Activated CD4-positive, alpha-beta memory T cell treated with anti-CD3 and anti-CD28 coated beads for 36 hours (primary cell): ENCODE results near the gene SHISA7. TPM values are rescaled to one million over a fixed set of nuclear protein-coding genes. Genes with fewer than 3 reads are reported as not detected.

ENCODE experiments used
- CTCF ChIA-PET: fragments of 350-600 bp; sonication (Branson Sonifier 250); formaldehyde crosslinking; loops from one replicate; lab custom pipeline; 2021; ENCODE audit warnings: antibody characterized with exemption, inconsistent platforms; lab: Charles Lee
- POLR2A ChIA-PET: fragments of 350-600 bp; sonication (Branson Sonifier 250); formaldehyde crosslinking; loops from one replicate; lab custom pipeline; 2021; ENCODE audit warnings: antibody characterized with exemption; lab: Charles Lee
- DNase-seq: peaks from one replicate; pipeline ENCODE4 v3.0.0-alpha.2; 2020
- H3K27ac Mint-ChIP-seq: one replicate; pipeline ENCODE4 v1.8.0; 2021; ENCODE audit warnings: mixed read lengths
- H3K27me3 Mint-ChIP-seq: one replicate; pipeline ENCODE4 v1.8.0; 2021; ENCODE audit warnings: mixed read lengths
- H3K36me3 Mint-ChIP-seq: one replicate; pipeline ENCODE4 v1.8.0; 2021; ENCODE audit warnings: mixed read lengths
- H3K4me1 Mint-ChIP-seq: one replicate; pipeline ENCODE4 v1.8.0; 2021; ENCODE audit warnings: low read depth, mixed read lengths
- H3K4me3 Mint-ChIP-seq: one replicate; pipeline ENCODE4 v1.8.0; 2021; ENCODE audit warnings: mild to moderate bottlenecking, mixed read lengths
- H3K9me3 Mint-ChIP-seq: one replicate; pipeline ENCODE4 v1.8.0; 2021; ENCODE audit warnings: mixed read lengths
- intact Hi-C: fragments of 100-400 bp; cut with micrococcal nuclease; formaldehyde crosslinking; loops from one replicate; pipeline ENCODE4 v1.15.1; 2023
- total RNA-seq, 2 experiments: library from RNA; stranded (reverse); gene quantifications; one replicate each; pipeline ENCODE4 v1.2.3, GENCODE V29; 2021

Gene SHISA7
- total RNA-seq, 2 experiments from 2014 or later, result not detected

- H3K9me3 Mint-ChIP-seq, result no peaks in the 10 kb centered on the region
- H3K4me3 Mint-ChIP-seq, result no peak overlapping the region
- CTCF ChIA-PET, result interaction anchor here (2.4 to 3.5 kb wide), 2 partner anchors 12 to 25 kb away, joined by 11 to 21 read pairs; no protein-coding TSS in a partner anchor
- no peaks in the 10 kb centered on the region for H3K27me3 Mint-ChIP-seq
- H3K27ac Mint-ChIP-seq, result no peak overlapping the region
- POLR2A ChIA-PET, result no interaction called here
- intact Hi-C loops, result loop anchor here (5.0 kb wide), 1 partner anchor 128 kb away; the partner anchor contains the start of gene ZNF865
- no peak for DNase-seq
- H3K4me1 Mint-ChIP-seq, result peaks cover 19% of the 10 kb centered on the region
- peaks cover 2% of the 10 kb centered on the region for H3K36me3 Mint-ChIP-seq
Measured at GRCh38 chr19:55479045-55479444, 35.9 kb upstream of the SHISA7 start.

GRCh38 chr19:55478364-55478763 lies 35.3 kb upstream of the SHISA7 start:
- H3K4me1 Mint-ChIP-seq, result peaks cover 19% of the 10 kb centered on the region
- peaks cover 2% of the 10 kb centered on the region for H3K36me3 Mint-ChIP-seq
- H3K27ac Mint-ChIP-seq, result no peak overlapping the region
- intact Hi-C loops, result loop anchor here (5.0 kb wide), 1 partner anchor 129 kb away; the partner anchor contains the start of gene ZNF865
- no peaks in the 10 kb centered on the region for H3K9me3 Mint-ChIP-seq
- ChIA-PET POLR2A (no interaction called here), CTCF (interaction anchor here (2.4 to 3.5 kb wide), 2 partner anchors 11 to 26 kb away, joined by 11 to 21 read pairs; no protein-coding TSS in a partner anchor)
- no peak for DNase-seq
- H3K4me3 Mint-ChIP-seq, result peak overlapping the region; percentile 55
- no peaks in the 10 kb centered on the region for H3K27me3 Mint-ChIP-seq

- H3K9me3 Mint-ChIP-seq, result no peaks in the 10 kb centered on the region
- CTCF ChIA-PET, result interaction anchor here (1.5 to 3.7 kb wide), 5 partner anchors 11 to 154 kb away, joined by 3 to 48 read pairs (median 11); no protein-coding TSS in a partner anchor
- peaks cover 2% of the 10 kb centered on the region for H3K36me3 Mint-ChIP-seq
- H3K27me3 Mint-ChIP-seq, result no peaks in the 10 kb centered on the region
- peaks cover 19% of the 10 kb centered on the region for H3K4me1 Mint-ChIP-seq
- no peak overlapping the region for H3K27ac Mint-ChIP-seq
- intact Hi-C loops, result loop anchor here (2.0 to 5.0 kb wide), 5 partner anchors 17 to 1611 kb away; partner anchors contain the start of genes ISOC2, MYADM, PPP6R1 and ZNF787
- no peak for DNase-seq
- peak overlapping the region; percentile 55 for H3K4me3 Mint-ChIP-seq
- POLR2A ChIA-PET, result interaction anchor here (1.2 kb wide), 1 partner anchor 18 kb away, joined by 3 read pairs; no protein-coding TSS in a partner anchor
Measured at GRCh38 chr19:55477905-55478304, 34.8 kb upstream of the SHISA7 start.

GRCh38 chr19:55476100-55476775 lies 33.1 kb upstream of the SHISA7 start, which contains the start of gene ZNF628:
TSS of gene ZNF628 (plus strand) at chr19:55476617. CDS start at chr19:55479911, 3,294 bp downstream.
- Mint-ChIP-seq H3K27me3 (no peaks in the 10 kb centered on the region), H3K36me3 (peaks cover 2% of the 10 kb centered on the region), H3K4me3 (peak within 1 kb of the TSS; percentile 88), H3K27ac (peak within 1 kb of the TSS; percentile 91), H3K9me3 (no peaks in the 10 kb centered on the region), H3K4me1 (peaks cover 19% of the 10 kb centered on the region)
- ChIA-PET POLR2A (interaction anchor here (0.5 to 2.2 kb wide), 12 partner anchors 10 to 217 kb away, joined by 3 to 23 read pairs (median 5); partner anchors contain the start of genes HSPBP1, ISOC2, KMT5C and NAT14), CTCF (interaction anchor here (1.0 to 3.7 kb wide), 14 partner anchors 9 to 388 kb away, joined by 3 to 48 read pairs (median 4); partner anchors contain the start of genes FIZ1, ISOC2, TMEM238 and ZNF865)
- peak; percentile 99 for DNase-seq
- intact Hi-C loops, result loop anchor here (2.0 to 5.0 kb wide), 5 partner anchors 15 to 1609 kb away; partner anchors contain the start of genes ISOC2, MYADM, PPP6R1 and ZNF787

- ChIA-PET CTCF (interaction anchor here (1.6 to 3.7 kb wide), 3 partner anchors 8 to 158 kb away, joined by 4 to 48 read pairs (median 11); no protein-coding TSS in a partner anchor), POLR2A (no interaction called here)
- Mint-ChIP-seq H3K9me3 (no peaks in the 10 kb centered on the region), H3K27ac (no peak overlapping the region), H3K4me3 (no peak overlapping the region), H3K4me1 (peaks cover 14% of the 10 kb centered on the region), H3K36me3 (no peaks in the 10 kb centered on the region), H3K27me3 (no peaks in the 10 kb centered on the region)
- intact Hi-C loops, result loop anchor here (5.0 kb wide), 1 partner anchor 133 kb away; the partner anchor contains the start of gene ZNF865
- no peak for DNase-seq
Measured at GRCh38 chr19:55474269-55475265, 31.5 kb upstream of the SHISA7 start.

GRCh38 chr19:55473225-55474012 lies 30.3 kb upstream of the SHISA7 start:
- Mint-ChIP-seq H3K4me1 (peaks cover 11% of the 10 kb centered on the region), H3K27ac (no peak overlapping the region), H3K9me3 (no peaks in the 10 kb centered on the region), H3K36me3 (no peaks in the 10 kb centered on the region), H3K4me3 (no peak overlapping the region), H3K27me3 (no peaks in the 10 kb centered on the region)
- CTCF ChIA-PET, result interaction anchor here (1.6 to 2.7 kb wide), 2 partner anchors 31 to 159 kb away, joined by 4 to 11 read pairs; no protein-coding TSS in a partner anchor
- intact Hi-C loops, result no loop called here
- DNase-seq, result no peak
- POLR2A ChIA-PET, result no interaction called here

GRCh38 chr19:55472463-55472862 lies 29.4 kb upstream of the SHISA7 start:
- no peaks in the 10 kb centered on the region for H3K27me3 Mint-ChIP-seq
- ChIA-PET CTCF (interaction anchor here (2.7 kb wide), 1 partner anchor 32 kb away, joined by 11 read pairs; no protein-coding TSS in a partner anchor), POLR2A (no interaction called here)
- H3K4me1 Mint-ChIP-seq, result peaks cover 7% of the 10 kb centered on the region
- H3K4me3 Mint-ChIP-seq, result no peak overlapping the region
- DNase-seq, result no peak
- H3K9me3 Mint-ChIP-seq, result no peaks in the 10 kb centered on the region
- intact Hi-C loops, result no loop called here
- H3K27ac Mint-ChIP-seq, result no peak overlapping the region
- no peaks in the 10 kb centered on the region for H3K36me3 Mint-ChIP-seq

- Mint-ChIP-seq H3K4me1 (peaks cover 3% of the 10 kb centered on the region), H3K27ac (no peak overlapping the region), H3K36me3 (no peaks in the 10 kb centered on the region), H3K9me3 (no peaks in the 10 kb centered on the region), H3K27me3 (no peaks in the 10 kb centered on the region), H3K4me3 (no peak overlapping the region)
- DNase-seq, result no peak
- CTCF ChIA-PET, result interaction anchor here (1.8 kb wide), 1 partner anchor 33 kb away, joined by 10 read pairs; no protein-coding TSS in a partner anchor
- intact Hi-C loops, result no loop called here
- POLR2A ChIA-PET, result interaction anchor here (0.8 kb wide), 1 partner anchor 9 kb away, joined by 3 read pairs; no protein-coding TSS in a partner anchor
Measured at GRCh38 chr19:55471266-55471665, 28.2 kb upstream of the SHISA7 start.

GRCh38 chr19:55468054-55468393 lies 24.9 kb upstream of the SHISA7 start:
- intact Hi-C loops, result loop anchor here (1.0 to 5.0 kb wide), 2 partner anchors 35 to 164 kb away; no protein-coding TSS in a partner anchor
- no peak overlapping the region for H3K27ac Mint-ChIP-seq
- ChIA-PET POLR2A (no interaction called here), CTCF (interaction anchor here (0.8 to 3.6 kb wide), 22 partner anchors 8 to 350 kb away, joined by 3 to 93 read pairs (median 6); partner anchors contain the start of genes KMT5C, NAT14 and ZNF628)
- no peak for DNase-seq
- H3K4me3 Mint-ChIP-seq, result no peak overlapping the region
- no peaks in the 10 kb centered on the region for H3K36me3 Mint-ChIP-seq
- H3K27me3 Mint-ChIP-seq, result no peaks in the 10 kb centered on the region
- H3K9me3 Mint-ChIP-seq, result no peaks in the 10 kb centered on the region
- H3K4me1 Mint-ChIP-seq, result peaks cover 3% of the 10 kb centered on the region

GRCh38 chr19:55467236-55468053 lies 24.3 kb upstream of the SHISA7 start:
- Mint-ChIP-seq H3K9me3 (no peaks in the 10 kb centered on the region), H3K36me3 (no peaks in the 10 kb centered on the region), H3K4me1 (peaks cover 3% of the 10 kb centered on the region), H3K4me3 (no peak overlapping the region), H3K27me3 (no peaks in the 10 kb centered on the region), H3K27ac (no peak overlapping the region)
- ChIA-PET CTCF (interaction anchor here (0.6 to 3.6 kb wide), 34 partner anchors 8 to 714 kb away, joined by 3 to 93 read pairs (median 4); partner anchors contain the start of genes KMT5C, NAT14, SSC5D and ZNF628), POLR2A (interaction anchor here (1.1 kb wide), 1 partner anchor 9 kb away, joined by 6 read pairs; the partner anchor contains the start of gene ZNF628)
- intact Hi-C loops, result loop anchor here (1.0 to 5.0 kb wide), 2 partner anchors 36 to 165 kb away; no protein-coding TSS in a partner anchor
- DNase-seq, result peak; percentile 73
